Islet precursor cell (in vitro differentiated cells): ENCODE results near the gene THEMIS.
"Not testable (repeated sequence)": the region's sequence is repeated elsewhere in the genome, so short reads cannot be mapped to it uniquely, and the experiment has no call there.

Experiments
- DNase-seq: peaks from one replicate; pipeline ENCODE4 v3.0.0-alpha.2; 2018

THEMIS gene

DNA sequence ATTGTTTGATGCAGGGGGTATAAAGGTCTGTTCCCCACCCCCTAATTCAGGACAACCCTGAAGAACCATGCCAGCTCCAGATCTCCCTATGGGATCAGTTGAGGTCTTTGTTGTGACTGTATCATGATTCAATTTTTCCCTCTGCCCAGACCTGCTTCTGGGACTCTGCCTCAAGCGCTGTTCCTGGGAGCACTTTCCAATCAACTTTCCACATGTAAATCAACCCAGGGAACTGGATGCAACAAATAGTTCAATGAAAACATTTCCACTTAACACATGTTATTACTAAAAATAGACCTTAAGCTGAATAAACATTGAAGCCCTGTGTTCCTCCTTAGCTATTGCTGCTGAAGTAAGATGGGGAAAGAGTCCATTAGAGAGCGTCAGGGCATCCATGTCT is 184.4 kb downstream of the THEMIS start:
- DNase-seq = no peak

DNA sequence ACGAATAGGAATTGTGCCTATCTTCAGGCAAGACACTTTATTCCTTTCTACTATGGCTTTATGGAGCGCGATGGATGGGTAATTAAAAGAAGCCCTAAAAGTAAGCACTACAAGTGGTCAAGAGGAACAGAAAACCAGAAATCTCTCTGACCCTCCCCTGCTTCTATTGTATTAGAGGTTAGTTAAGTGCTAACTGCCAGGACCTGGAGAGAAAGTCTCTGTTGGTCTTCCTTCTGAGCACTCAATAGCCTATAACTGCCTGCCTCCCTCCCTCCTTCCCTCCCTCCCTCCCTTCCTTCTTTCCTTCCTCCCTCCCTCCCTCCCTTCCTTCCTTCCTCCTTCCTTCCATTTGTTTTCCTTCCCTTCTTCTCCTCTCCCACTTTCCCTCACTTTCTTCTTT is 190.2 kb downstream of the THEMIS start:
- DNase-seq = no peak

DNA sequence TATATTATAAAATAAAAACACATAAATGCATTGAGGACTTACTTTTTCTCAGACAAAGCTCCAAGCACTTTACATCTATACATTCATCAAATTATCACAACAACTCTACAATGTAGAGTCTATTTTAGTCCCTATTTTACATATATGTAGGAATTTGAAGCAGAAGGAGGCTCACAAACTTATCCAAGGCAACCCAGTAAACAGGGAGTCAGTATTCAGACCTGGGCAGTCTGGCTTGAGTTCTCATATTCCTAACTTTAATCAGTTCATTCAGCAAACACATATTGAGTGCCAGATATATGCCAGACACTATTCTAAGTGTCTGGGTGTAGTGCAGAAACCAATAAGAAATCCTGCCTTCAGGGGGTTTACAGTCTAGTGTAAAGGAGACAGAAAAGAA is 194.6 kb downstream of the THEMIS start:
- DNase-seq = no peak

DNA sequence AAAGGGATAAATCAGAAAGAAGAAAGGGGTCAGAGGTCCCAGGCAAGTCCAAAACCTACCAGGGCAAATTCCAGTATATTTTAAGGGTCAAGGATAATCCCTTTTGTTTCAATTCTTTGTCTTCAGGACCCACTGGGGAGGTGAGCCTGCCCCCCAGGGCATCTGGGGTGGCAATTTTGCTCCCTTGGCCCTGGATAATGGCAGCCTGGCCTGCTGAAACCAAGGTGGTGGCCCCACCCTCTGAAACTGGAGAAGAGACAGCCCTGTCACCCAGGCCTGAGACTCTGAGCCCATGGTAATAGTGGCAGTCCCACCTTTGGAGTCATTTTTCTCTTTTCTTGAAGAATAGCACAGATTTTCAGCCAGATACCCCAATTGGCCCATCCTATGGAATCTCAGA is 205.8 kb downstream of the THEMIS start:
- DNase-seq = no peak

DNA sequence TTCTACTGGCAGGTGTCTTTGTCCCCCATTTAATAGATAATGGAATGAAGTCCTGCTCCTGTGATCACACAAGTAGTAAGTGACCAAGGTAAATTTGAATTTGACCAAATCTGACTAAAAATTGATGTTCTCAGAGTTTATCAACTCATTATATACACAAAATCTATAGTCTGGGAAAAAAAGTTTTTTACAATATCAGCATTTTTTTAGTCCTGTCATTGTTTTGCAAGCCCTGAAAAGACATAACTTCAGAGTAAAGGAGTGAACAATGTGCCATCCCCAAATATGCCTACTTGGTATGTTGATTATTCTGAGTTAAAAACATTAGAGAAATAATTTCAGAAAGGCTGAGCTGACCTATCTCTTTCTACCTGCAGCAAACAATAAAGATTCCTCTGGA is 209.7 kb downstream of the THEMIS start:
- no peak for DNase-seq

DNA sequence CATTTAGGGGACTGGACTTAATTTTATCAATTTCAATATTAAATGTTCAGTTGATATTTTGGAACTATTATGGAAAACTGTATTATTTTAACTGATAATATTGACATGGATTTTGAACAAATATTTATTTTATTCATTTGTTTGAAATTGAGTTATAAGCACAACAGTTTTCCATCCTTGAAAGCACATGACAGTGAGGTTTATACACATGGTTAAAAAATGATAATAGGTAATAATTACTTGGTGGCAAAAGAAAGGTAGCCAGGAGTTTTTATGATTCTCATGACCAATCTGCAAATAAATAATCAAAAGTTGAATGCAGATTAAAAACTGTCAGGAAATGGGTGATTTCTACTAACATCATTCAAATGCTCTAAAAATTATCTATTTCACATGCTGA is 210.3 kb downstream of the THEMIS start:
- DNase-seq = no peak

DNA sequence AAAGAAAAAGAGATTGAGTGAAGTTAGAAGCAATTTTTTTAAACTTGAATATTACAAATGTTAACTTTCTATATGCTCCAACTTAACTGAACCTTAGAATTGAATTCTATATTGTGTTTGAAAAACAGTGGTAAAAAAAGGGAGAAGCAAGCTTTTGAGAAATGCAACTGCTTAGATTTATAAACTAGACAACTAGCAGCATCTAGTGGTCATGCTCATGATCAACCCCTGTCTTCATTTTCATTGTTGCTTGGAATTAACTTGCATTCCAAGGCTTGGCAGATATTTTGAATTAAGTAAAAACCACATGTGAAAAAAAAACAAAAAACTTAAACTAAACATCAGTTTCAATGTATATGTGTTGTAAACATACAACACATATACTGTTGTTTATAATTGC is 210.8 kb downstream of the THEMIS start:
- no peak for DNase-seq

DNA sequence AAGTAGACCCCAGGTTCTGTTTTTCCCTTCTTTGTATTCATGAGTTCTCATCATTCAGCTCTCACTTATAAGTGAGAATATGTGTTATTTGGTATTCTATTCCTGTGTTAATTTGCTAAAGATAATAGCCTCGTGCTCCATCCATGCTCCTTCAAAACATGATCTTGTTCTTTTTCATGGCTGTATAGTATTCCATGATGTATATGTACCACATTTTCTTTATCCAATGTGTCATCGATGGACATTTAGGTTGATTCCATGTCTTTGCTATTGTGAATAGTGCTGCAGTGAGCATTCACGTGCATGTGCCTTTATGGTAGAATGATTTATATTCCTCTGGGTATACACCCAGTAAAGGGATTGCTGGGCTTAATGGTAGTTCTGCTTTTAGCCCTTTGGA is 213.4 kb downstream of the THEMIS start:
- not testable (repeated sequence) for DNase-seq

DNA sequence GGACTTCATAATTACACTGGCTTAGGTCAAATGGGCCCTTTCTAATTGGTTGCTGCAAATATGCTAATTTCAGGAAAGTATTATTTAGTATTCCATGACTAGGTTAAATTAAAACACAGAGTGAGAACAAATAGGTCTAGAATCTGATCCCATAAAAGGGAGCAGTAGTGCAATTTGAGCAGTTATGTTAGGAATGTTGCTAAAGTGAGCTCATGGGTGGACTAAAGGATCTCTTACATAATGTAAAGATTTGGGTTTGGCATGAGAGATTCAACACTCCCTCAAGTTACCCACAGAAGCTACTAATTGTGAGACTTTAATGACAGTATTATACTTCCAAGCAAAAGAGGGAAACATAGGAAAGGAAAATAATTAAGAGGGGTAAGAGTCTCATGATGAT is 214.8 kb downstream of the THEMIS start:
- no peak for DNase-seq

DNA sequence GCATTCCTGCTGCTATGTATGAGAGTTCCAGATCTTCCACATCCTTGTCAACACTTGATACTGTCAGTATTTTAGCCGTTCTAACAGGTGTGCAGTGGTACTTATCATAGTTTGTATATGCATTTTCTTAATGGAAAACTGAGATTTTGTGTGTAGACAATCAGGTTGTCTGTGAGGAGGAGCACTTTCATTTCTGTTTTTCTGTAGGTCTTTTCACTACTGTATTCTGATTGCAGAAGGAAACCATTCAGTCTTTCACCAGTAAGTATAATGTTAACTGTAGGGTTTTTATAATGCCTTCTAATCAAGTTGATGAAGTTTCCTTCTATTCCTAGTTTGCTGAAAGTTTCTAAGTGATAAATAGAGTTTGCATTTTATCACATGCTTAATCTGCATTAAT is 216.4 kb downstream of the THEMIS start:
- DNase-seq = no peak
